GM06990 (cell line): ENCODE data around the gene TUNAR.

Experiments
- DNase-seq: peaks from one replicate; pipeline ENCODE4 v3.0.0-alpha.2; 2011; ENCODE audit not compliant: insufficient read length; ENCODE audit errors: extremely low read depth
- H3K27me3 ChIP-seq: replicated peaks from 2 replicates; pipeline ENCODE4 v1.6.0; 2011; ENCODE audit warnings: low read length; ENCODE audit not compliant: control insufficient read depth, insufficient read depth
- H3K36me3 ChIP-seq: 2 replicates; pipeline ENCODE4 v1.5.1; 2011; ENCODE audit warnings: low read length; ENCODE audit not compliant: control insufficient read depth, insufficient read depth
- H3K4me3 ChIP-seq: replicated peaks from 2 replicates; pipeline ENCODE4 v1.5.1; 2011; ENCODE audit warnings: low read depth, mild to moderate bottlenecking, control low read depth, low read length
- TF ChIP-seq, protein P1 (sequence below): IDR thresholded peaks from 2 replicates; pipeline ENCODE4 v1.5.1; 2011; ENCODE audit warnings: low read length, control low read depth, mild to moderate bottlenecking, inconsistent platforms; ENCODE audit not compliant: insufficient read depth, poor library complexity, severe bottlenecking

TUNAR gene

DNA sequence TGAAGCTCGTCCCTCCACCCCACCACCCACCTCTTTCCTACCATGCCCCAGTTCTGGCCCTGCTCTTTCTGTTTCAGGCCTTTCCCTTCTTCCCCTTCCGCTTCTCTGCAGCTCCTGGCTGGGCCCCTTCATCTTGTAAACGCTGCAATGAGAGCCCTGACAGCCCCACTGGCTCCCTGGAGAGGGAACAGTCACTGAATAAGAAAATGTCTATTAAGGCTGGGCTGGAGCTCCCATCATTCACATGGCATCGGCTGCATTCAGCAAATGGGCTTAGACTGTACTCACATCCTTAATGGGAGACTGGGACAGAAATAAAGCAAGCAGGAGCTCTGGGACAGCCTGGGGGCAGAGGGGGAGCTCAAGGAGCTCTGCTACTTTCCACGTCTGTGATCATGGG is 45.2 kb upstream of the TUNAR start:
- TF ChIP-seq, protein P1, sequence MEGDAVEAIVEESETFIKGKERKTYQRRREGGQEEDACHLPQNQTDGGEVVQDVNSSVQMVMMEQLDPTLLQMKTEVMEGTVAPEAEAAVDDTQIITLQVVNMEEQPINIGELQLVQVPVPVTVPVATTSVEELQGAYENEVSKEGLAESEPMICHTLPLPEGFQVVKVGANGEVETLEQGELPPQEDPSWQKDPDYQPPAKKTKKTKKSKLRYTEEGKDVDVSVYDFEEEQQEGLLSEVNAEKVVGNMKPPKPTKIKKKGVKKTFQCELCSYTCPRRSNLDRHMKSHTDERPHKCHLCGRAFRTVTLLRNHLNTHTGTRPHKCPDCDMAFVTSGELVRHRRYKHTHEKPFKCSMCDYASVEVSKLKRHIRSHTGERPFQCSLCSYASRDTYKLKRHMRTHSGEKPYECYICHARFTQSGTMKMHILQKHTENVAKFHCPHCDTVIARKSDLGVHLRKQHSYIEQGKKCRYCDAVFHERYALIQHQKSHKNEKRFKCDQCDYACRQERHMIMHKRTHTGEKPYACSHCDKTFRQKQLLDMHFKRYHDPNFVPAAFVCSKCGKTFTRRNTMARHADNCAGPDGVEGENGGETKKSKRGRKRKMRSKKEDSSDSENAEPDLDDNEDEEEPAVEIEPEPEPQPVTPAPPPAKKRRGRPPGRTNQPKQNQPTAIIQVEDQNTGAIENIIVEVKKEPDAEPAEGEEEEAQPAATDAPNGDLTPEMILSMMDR, result no peak
- Histone ChIP-seq H3K4me3 (no peak overlapping the region), H3K36me3 (no peaks in the 10 kb centered on the region), H3K27me3 (no peaks in the 10 kb centered on the region; the same call in 1 of the 2 replicates)
- no peak for DNase-seq

DNA sequence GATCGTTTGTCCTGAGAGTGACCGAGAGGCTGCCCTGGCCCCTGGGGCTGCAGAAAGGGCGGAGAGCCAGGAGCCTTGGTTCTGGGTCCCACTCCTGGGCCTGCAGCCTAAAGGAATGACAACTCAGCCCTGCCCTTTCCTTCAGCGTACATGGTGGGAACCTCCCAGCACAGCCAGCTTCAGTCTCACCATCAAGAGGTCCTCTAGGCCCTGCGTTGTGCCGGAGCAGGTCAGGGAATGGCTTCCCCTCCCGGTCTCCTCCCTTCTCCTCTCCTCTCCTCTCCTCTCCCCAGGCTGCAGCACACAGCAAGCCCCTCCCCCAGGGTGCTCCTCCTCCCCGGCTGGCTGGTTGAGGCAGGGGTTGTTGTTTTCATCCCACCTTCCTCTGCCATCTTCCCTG is 44.6 kb upstream of the TUNAR start:
- TF ChIP-seq, protein P1, result no peak
- no peak for DNase-seq
- Histone ChIP-seq H3K27me3 (no peaks in the 10 kb centered on the region; the same call in 1 of the 2 replicates), H3K4me3 (no peak overlapping the region), H3K36me3 (no peaks in the 10 kb centered on the region)

DNA sequence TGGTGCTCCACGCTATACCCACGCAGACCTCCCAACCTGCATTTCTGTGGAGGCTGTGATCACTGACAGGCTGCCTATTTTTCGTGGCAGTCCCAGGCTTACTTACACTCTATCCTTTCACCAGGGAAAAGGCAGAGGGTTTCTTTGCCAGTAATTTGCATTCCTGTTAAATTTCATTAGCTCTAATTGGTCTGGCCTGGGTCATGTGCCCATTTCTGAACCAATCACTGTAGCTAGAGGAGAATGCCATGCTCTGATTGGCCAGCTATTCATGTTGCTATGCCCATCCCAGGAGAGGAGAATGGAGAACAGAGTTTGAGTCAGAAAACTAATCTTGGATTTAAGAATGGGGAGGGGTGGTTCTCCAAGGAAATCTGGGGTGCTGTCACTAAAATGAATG is 43.2 kb upstream of the TUNAR start:
- no peak for DNase-seq
- no peaks in the 10 kb centered on the region for H3K36me3 ChIP-seq
- H3K27me3 ChIP-seq, result no peaks in the 10 kb centered on the region; the same call in 1 of the 2 replicates
- TF ChIP-seq, protein P1, result no peak
- no peak overlapping the region for H3K4me3 ChIP-seq

DNA sequence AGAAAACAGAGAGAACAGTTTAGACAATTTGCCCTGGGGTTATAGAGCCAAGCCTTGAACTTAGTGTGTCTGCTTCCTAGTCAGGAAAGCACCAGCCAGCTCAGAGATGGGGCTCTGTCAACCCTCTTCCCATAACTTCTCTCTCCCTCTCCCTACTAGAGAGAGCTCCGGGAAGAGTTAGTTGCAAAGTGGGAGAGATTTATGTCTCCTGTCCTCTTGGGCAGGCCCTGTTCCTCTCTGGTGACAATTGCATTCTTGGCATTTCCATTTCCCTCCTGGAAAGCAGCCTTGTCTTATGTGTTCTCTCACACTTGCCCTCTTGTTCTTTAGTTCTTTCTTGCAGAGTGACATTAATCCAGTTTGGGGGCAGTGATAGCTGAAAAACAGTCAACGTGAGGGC is 42.1 kb upstream of the TUNAR start:
- Histone ChIP-seq H3K27me3 (no peaks in the 10 kb centered on the region; the same call in 1 of the 2 replicates), H3K4me3 (no peak overlapping the region), H3K36me3 (no peaks in the 10 kb centered on the region)
- TF ChIP-seq, protein P1, result no peak
- no peak for DNase-seq

DNA sequence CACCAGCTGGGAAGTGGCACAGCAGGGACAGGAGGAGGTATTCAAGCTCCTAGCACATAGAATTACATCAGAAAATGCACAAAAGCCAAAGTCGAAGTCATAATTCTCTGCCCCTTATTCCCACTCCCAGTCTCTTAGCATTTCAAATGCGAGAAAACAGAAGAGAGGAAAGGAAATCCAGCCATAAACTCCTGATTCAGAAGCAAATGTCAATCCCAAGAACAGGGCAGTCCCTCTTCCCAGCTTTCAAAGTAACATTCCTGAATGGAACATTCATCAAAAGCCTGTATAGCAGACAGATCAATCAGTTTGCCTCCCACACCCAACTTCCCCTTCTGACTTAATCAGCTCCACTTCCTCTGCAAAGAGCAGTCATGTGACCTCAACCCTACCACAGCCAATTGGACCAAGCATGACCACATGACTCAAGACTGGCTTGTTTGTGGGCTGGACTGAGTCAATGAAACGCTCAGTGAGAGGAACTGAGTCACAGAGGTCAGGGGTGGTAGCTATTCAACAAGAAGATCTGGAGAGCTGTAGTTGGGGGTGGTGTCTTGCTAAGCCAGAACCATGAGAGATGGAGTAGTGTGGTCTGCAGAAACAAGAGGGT is 41.4 kb upstream of the TUNAR start:
- Histone ChIP-seq H3K4me3 (no peak overlapping the region), H3K36me3 (no peaks in the 10 kb centered on the region), H3K27me3 (no peaks in the 10 kb centered on the region; the same call in 1 of the 2 replicates)
- TF ChIP-seq, protein P1, result no peak
- DNase-seq, result no peak

DNA sequence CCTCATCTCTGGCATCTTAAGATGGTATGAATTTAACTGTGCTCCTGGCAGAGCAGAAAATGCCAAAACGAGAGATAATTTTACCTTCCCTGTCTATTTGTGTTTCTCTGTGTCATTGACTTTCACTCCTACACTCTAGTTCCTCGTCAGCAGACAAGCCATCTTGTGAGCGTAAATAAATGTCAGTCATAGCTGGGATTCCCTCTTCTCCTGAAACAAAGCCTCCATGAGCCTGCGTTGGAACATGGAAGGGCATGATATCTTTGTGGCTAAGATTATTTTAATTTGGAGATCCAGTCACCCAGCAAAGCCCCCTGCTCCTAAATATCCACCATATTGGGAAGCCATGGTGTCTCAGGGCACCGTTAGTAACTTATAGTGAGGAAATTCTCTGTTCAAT is 37.8 kb upstream of the TUNAR start:
- Histone ChIP-seq H3K36me3 (no peaks in the 10 kb centered on the region), H3K4me3 (no peak overlapping the region), H3K27me3 (no peaks in the 10 kb centered on the region; the same call in 1 of the 2 replicates)
- no peak for DNase-seq
- TF ChIP-seq, protein P1, result no peak
